WTC11 (cell line): ENCODE measurements around the gene GASK1A. TPM values are rescaled to one million over a fixed set of nuclear protein-coding genes. Genes with fewer than 3 reads are reported as not detected.

ENCODE experiments used
- ATAC-seq: fragments of 200-7000 bp; cut with Tn5 transposase; 2 replicates; pipeline ENCODE4 v1.10.0; 2021; ENCODE audit warnings: mild to moderate bottlenecking, moderate library complexity
- CTCF ChIA-PET: fragments of 300-600 bp; sonication (Branson Sonifier 250); formaldehyde crosslinking; loops from one replicate; lab custom pipeline; 2021; ENCODE audit warnings: antibody characterized with exemption; lab: Charles Lee
- POLR2A ChIA-PET: fragments of 350-600 bp; sonication (Branson Sonifier 250); formaldehyde crosslinking; loops from one replicate; lab custom pipeline; 2021; ENCODE audit warnings: antibody characterized with exemption; lab: Charles Lee
- DNase-seq: peaks from one replicate; pipeline ENCODE4 v3.0.0; 2021; ENCODE audit warnings: low spot score
- H3K27ac Mint-ChIP-seq: 2 replicates; pipeline ENCODE4 v1.8.0; 2021; ENCODE audit warnings: mixed read lengths
- H3K27me3 Mint-ChIP-seq: 2 replicates; pipeline ENCODE4 v1.8.0; 2021; ENCODE audit warnings: low read depth, mild to moderate bottlenecking, moderate library complexity, mixed read lengths
- H3K36me3 Mint-ChIP-seq: 2 replicates; pipeline ENCODE4 v1.8.0; 2021; ENCODE audit warnings: mixed read lengths
- H3K4me1 Mint-ChIP-seq: 2 replicates; pipeline ENCODE4 v1.8.0; 2022; ENCODE audit warnings: mixed read lengths
- H3K4me3 Mint-ChIP-seq: 2 replicates; pipeline ENCODE4 v1.8.0; 2021; ENCODE audit warnings: mild to moderate bottlenecking, moderate library complexity, mixed read lengths
- H3K9me3 Mint-ChIP-seq: 2 replicates; pipeline ENCODE4 v1.8.0; 2021; ENCODE audit warnings: mixed read lengths
- AR ChIP-seq: fragments of 250-450 bp; sonication (Bioruptor Pico); IDR thresholded peaks from 2 replicates; pipeline ENCODE4 v1.9.0; 2021; ENCODE audit warnings: mild to moderate bottlenecking
- ATF2 ChIP-seq: sonication (generic); formaldehyde crosslinking; IDR thresholded peaks from 2 replicates; pipeline ENCODE4 v1.8.1; 2022; ENCODE audit warnings: low read depth, missing genetic modification reagents, borderline replicate concordance
- ETV6 ChIP-seq: sonication (generic); formaldehyde crosslinking; IDR thresholded peaks from 2 replicates; pipeline ENCODE4 v1.8.1; 2022; ENCODE audit warnings: mild to moderate bottlenecking, missing genetic modification reagents
- FOXP4 ChIP-seq: sonication (generic); formaldehyde crosslinking; IDR thresholded peaks from 2 replicates; pipeline ENCODE4 v1.8.0; 2022; ENCODE audit warnings: mild to moderate bottlenecking, missing genetic modification reagents
- MLX ChIP-seq: sonication (generic); formaldehyde crosslinking; IDR thresholded peaks from 2 replicates; pipeline ENCODE4 v1.8.1; 2023; ENCODE audit warnings: mild to moderate bottlenecking, missing genetic modification reagents, moderate library complexity
- NFYB ChIP-seq: sonication (generic); formaldehyde crosslinking; conservative IDR thresholded peaks from 2 replicates; pipeline ENCODE4 v1.8.0; 2022; ENCODE audit warnings: low read depth, missing genetic modification reagents
- OVOL2 ChIP-seq: fragments of 250-450 bp; sonication (Bioruptor Pico); IDR thresholded peaks from 2 replicates; pipeline ENCODE4 v1.9.0; 2021; ENCODE audit warnings: mild to moderate bottlenecking, borderline replicate concordance
- PREB ChIP-seq: sonication (generic); formaldehyde crosslinking; IDR thresholded peaks from 2 replicates; pipeline ENCODE4 v1.8.1; 2022; ENCODE audit warnings: mild to moderate bottlenecking, missing genetic modification reagents, moderate library complexity, borderline replicate concordance
- SMAD3 ChIP-seq: sonication (generic); formaldehyde crosslinking; IDR thresholded peaks from 2 replicates; pipeline ENCODE4 v1.8.0; 2022; ENCODE audit warnings: missing genetic modification reagents, mild to moderate bottlenecking, borderline replicate concordance
- SP1 ChIP-seq: sonication (generic); formaldehyde crosslinking; conservative IDR thresholded peaks from 2 replicates; pipeline ENCODE4 v1.8.1; 2022; ENCODE audit warnings: missing genetic modification reagents
- STAT6 ChIP-seq: sonication (generic); formaldehyde crosslinking; conservative IDR thresholded peaks from 2 replicates; pipeline ENCODE4 v1.8.1; 2023; ENCODE audit warnings: mild to moderate bottlenecking, low read depth, missing genetic modification reagents, moderate library complexity
- TCF7 ChIP-seq: sonication (generic); formaldehyde crosslinking; IDR thresholded peaks from 2 replicates; pipeline ENCODE4 v1.8.0; 2022; ENCODE audit warnings: mild to moderate bottlenecking, low read depth, missing genetic modification reagents, moderate library complexity
- TP53 ChIP-seq: sonication (generic); formaldehyde crosslinking; IDR thresholded peaks from 2 replicates; pipeline ENCODE4 v1.8.1; 2023; ENCODE audit warnings: mild to moderate bottlenecking, missing genetic modification reagents
- ZNF263 ChIP-seq: sonication (generic); formaldehyde crosslinking; IDR thresholded peaks from 2 replicates; pipeline ENCODE4 v1.8.1; 2022; ENCODE audit warnings: low read depth, mild to moderate bottlenecking, moderate library complexity, missing genetic modification reagents
- ZNF317 ChIP-seq: sonication (generic); formaldehyde crosslinking; IDR thresholded peaks from 2 replicates; pipeline ENCODE4 v1.8.1; 2023; ENCODE audit warnings: low read depth, mild to moderate bottlenecking, moderate library complexity, missing genetic modification reagents, borderline replicate concordance
- ZNF512 ChIP-seq: sonication (generic); formaldehyde crosslinking; IDR thresholded peaks from 2 replicates; pipeline ENCODE4 v1.8.1; 2022; ENCODE audit warnings: missing genetic modification reagents, borderline replicate concordance
- ZNF532 ChIP-seq: fragments of 250-450 bp; sonication (Bioruptor Pico); IDR thresholded peaks from 2 replicates; pipeline ENCODE4 v1.9.0; 2021; ENCODE audit warnings: mild to moderate bottlenecking, borderline replicate concordance
- total RNA-seq: library from RNA; stranded (reverse); gene quantifications from 3 replicates; pipeline ENCODE4 v1.2.3, GENCODE V29; 2021

Gene GASK1A
- total RNA-seq, 1 experiment from 2014 or later, result 9.6 TPM

- Mint-ChIP-seq H3K9me3 (peaks cover 6% of the 10 kb centered on the region), H3K4me1 (no peaks in the 10 kb centered on the region)
- DNase-seq, result no peak
- ATAC-seq, result no peak
- no peak for TF ChIP-seq SP1 (CRISPR knock-in tag)
- TF ChIP-seq ATF2 (CRISPR knock-in tag), result no peak
- TF ChIP-seq ZNF512 (CRISPR knock-in tag), result no peak
- TF ChIP-seq TCF7 (CRISPR knock-in tag), result no peak
- TF ChIP-seq ZNF263 (CRISPR knock-in tag), result no peak
- TF ChIP-seq NFYB (CRISPR knock-in tag), result no peak
- TF ChIP-seq ZNF317 (CRISPR knock-in tag), result no peak
- TF ChIP-seq AR (CRISPR knock-in tag), result no peak
- TF ChIP-seq ETV6 (CRISPR knock-in tag), result no peak
- TF ChIP-seq, all 79 proteins: peak for 0
- Mint-ChIP-seq H3K36me3 (no peaks in the 10 kb centered on the region), H3K27me3 (no peaks in the 10 kb centered on the region), H3K27ac (no peak overlapping the region), H3K4me3 (no peak overlapping the region)
- ChIA-PET POLR2A (no interaction called here), CTCF (no interaction called here)
These were observed 58.9 kb downstream of the GASK1A start for GRCh38 chr3:43038010-43038409.

GRCh38 chr3:43041517-43041916 lies 62.4 kb downstream of the GASK1A start:
- Mint-ChIP-seq H3K27ac (no peak overlapping the region), H3K4me1 (no peaks in the 10 kb centered on the region), H3K27me3 (peaks cover 3% of the 10 kb centered on the region; the same call in 1 of the 2 replicates), H3K36me3 (peaks cover 30% of the 10 kb centered on the region), H3K4me3 (no peak overlapping the region), H3K9me3 (peaks cover 39% of the 10 kb centered on the region)
- ChIA-PET CTCF (no interaction called here), POLR2A (no interaction called here)
- DNase-seq (no peak), ATAC-seq (no peak)
- no peak for TF ChIP-seq MLX
- TF ChIP-seq SMAD3 (CRISPR knock-in tag), result no peak
- no peak for TF ChIP-seq PREB (CRISPR knock-in tag)
- no peak for TF ChIP-seq FOXP4 (CRISPR knock-in tag)
- no peak for TF ChIP-seq ZNF532 (CRISPR knock-in tag)
- no peak for TF ChIP-seq TP53
- no peak for TF ChIP-seq OVOL2 (CRISPR knock-in tag)
- no peak for TF ChIP-seq STAT6 (CRISPR knock-in tag)
